Skin epidermis (tissue), 12 donors: ENCODE measurements around the gene HECW1.
"Not testable (repeated sequence)": the region's sequence is repeated elsewhere in the genome, so short reads cannot be mapped to it uniquely, and the experiment has no call there.

Experiments used
- H3K27ac ChIP-seq, 21 experiments: fragments of 200-600 bp; sonication (generic) in 11 of 21; one replicate each; pipeline ENCODE4 v1.5.0; 2020; ENCODE audit warnings: mild to moderate bottlenecking in 3 of 21, inconsistent platforms in 2 of 21, moderate library complexity in 2 of 21
- H3K4me3 ChIP-seq, 7 experiments: fragments of 200-600 bp; sonication (generic) in 2 of 7; one replicate each; pipeline ENCODE4 v1.5.0; 2020; ENCODE audit warnings: inconsistent platforms in 2 of 7, mild to moderate bottlenecking in 2 of 7, moderate library complexity in 1 of 7

The HECW1 gene

DNA sequence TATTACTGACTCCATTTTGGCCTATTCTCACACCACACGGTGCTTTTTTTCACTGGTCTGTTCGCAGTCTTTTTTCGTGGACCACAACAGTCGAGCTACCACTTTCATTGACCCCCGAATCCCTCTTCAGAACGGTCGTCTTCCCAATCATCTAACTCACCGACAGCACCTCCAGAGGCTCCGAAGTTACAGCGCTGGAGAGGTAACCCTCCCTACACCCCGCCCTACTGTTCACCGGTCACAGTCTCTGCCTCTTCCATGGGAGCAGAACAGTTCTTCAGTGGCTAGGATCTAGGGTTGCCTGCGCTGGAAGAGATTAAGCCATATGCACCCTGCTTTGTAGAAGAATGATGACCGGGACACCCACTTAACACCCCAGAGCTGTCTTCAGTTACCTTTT lies 367.1 kb downstream of the HECW1 start:
- H3K4me3 ChIP-seq = no peak overlapping the region
- no peak overlapping the region for H3K27ac ChIP-seq

DNA sequence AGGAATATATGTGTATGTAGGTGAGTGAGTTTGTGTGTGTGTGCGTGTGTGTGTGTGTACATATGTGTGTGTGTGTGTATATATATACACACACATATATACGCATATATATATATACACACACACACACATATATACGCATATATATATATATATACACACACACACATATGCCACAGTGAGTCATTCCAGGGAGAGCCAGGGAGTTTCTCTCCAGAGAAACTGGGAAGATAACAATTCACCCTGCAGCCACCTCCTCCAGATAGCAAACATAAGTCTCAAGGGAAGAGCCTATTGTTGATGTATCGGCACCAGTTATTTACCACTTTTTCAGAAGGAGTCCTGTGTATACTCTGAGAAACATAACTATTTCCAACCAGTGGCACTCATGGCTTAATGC lies 368.1 kb downstream of the HECW1 start:
- Histone ChIP-seq H3K4me3 (no peak overlapping the region), H3K27ac (no peak overlapping the region)

GRCh38 chr7:43481902-43482678 lies 369.6 kb downstream of the HECW1 start:
- H3K27ac ChIP-seq = no peak overlapping the region
- no peak overlapping the region for H3K4me3 ChIP-seq

DNA sequence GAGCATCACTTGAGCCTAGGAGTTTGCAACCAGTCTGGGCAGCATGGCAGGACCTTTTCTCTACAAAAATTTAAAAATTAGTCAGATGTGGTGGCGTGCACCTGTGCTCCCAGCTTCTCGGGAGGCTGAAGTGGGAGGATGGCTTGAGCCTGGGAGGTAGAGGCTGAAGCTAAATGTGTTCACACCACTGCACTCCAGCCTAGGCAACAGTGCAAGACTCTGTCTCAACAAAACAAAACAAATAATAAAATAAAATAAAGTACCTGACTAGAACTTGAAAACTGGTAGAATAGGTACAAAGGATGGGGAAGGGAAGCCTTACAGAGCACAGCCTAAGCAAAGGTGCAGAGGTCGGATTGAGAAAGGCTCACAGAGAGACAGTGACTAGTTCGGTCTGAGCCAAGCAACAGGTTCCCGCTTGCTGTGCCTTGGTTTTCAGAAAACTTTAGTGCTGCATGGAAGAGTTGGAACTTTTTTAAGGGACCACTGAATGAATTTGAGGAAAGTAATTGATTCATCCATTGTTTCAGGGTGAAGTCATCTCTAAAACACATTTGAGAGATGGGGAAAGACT lies 370.3 kb downstream of the HECW1 start:
- Histone ChIP-seq H3K27ac (no peak overlapping the region), H3K4me3 (no peak overlapping the region)

DNA sequence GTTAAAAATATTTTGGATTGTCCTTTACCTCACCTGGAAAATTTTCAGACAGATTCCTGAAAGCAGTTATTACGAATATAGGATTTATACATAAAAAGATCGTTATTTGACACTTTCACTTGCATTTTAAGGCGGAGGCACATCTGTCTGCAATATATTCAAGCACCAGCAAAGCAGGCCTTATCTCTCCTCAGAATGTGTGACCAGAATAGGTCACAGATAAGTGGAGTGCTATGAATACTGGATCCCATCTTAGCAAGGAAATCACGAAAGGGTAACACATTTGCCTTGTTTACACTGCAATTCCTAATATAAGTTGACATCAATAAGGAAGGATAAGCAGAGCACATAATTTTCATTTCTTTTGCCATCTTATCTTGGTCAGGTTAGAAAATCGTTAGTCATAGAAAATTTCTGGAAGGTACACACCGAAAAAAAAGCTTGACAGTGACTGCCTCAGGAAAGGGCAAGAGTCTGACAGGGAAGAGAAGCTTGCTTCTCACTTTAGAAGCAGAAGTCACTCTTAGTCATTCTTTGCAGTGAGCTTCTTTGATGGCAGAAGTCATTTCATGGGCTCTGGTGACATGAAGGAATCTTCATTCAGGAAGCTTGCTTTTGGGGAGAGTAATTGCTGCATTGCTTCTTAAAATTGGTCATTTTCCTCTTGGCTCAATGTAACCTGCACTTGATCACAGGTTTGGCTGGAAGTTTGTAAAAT lies 372.4 kb downstream of the HECW1 start:
- H3K27ac ChIP-seq = no peak overlapping the region
- H3K4me3 ChIP-seq = no peak overlapping the region

- Histone ChIP-seq H3K27ac (no peak overlapping the region), H3K4me3 (no peak overlapping the region)
Observed at GRCh38 chr7:43485580-43485979, 373.1 kb downstream of the HECW1 start.

DNA sequence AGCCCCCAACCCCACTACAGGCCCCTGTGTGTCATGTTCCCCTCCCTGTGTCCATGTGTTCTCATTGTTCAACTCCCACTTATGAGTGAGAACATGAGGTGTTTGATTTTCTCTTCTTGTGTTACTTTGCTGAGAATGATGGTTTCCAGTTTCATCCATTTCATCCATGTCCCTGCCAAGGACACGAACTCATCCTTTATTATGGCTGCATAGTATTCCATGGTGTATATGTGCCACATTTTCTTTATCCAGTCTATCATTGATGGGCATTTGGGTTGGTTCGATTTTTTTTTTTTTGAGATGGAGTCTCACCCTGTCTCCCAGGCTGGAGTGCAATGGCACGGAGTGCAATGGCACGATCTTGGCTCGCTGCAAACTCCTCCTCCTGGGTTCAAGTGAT lies 373.6 kb downstream of the HECW1 start:
- H3K27ac ChIP-seq, H3K4me3 ChIP-seq: not testable (repeated sequence)

DNA sequence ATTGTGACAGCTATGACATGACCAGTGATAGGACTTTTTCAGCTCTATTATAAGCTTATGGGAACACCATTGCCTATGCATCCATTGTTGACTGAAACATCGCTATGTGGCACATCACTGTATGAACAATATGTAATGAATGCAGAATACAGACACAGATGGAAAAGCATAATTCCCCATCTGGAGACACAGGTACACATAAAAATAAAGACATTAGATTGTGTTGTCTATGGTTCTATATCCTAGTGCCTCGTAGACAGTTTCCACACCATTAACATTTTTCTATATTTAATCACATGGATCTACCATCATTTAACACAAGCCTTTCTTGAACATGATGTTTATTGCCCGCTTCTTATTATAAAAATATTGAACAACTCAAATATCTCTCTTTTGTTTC lies 374.2 kb downstream of the HECW1 start:
- Histone ChIP-seq H3K4me3 (no peak overlapping the region), H3K27ac (no peak overlapping the region)

DNA sequence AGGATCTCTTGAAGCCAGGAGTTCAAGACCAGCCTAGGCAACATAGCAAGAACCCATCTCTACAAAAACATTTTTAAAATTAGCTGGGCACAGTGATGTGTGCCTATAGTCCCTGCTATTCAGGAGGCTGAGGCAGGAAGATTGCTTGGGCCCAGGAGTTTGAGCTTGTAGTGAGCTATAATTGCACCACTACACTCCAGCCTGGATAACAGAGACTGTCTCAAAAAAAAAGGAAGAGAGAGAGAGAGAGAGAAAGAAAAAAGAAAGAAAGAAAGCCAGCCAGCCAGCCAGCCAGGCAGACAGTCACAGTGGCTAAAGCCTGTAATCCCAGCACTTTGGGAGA lies 375.3 kb downstream of the HECW1 start:
- no peak overlapping the region for H3K4me3 ChIP-seq
- H3K27ac ChIP-seq = no peak overlapping the region

- Histone ChIP-seq H3K27ac (no peak overlapping the region), H3K4me3 (no peak overlapping the region)
Observed at GRCh38 chr7:43489257-43489656, 376.8 kb downstream of the HECW1 start.

DNA sequence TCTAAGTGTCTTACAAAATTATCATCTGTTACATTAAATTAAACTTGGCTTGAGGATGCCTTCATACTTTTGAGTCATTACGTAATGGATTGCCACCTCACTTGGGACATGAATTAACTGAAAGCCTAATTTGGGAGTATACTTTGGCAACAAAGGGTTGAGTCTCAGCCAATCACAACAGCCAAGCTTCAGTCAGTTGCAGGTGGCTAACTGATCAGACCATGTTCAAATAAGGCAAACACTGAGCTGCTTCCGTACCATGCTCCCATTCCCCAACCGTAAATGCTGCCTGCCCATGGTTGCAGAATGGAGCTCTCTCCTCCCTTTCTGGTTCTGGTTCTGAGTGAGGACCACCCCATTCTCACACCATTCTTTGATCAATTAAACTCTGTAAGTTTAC lies 377.6 kb downstream of the HECW1 start:
- H3K4me3 ChIP-seq = no peak overlapping the region
- H3K27ac ChIP-seq = no peak overlapping the region

- Histone ChIP-seq H3K27ac (no peak overlapping the region), H3K4me3 (no peak overlapping the region)
Observed at GRCh38 chr7:43491123-43491522, 378.7 kb downstream of the HECW1 start.

DNA sequence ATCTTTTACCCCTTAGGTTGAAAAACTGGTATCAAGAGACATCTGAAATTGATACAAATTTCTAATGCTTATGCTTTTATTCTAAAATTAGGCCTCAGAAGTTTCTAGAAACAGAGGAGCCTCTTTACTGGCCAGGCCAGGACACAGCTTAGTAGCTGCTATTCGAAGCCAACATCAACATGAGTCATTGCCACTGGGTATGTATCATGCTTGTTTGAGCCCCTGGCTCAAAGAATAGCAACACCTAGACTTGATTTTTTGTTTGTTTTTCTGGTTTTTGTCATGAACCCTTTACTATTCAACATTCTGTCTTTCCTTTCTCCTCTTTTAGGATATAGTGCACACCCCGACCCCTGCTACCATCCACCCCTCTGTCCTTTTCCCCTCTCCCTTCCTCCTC lies 379.5 kb downstream of the HECW1 start:
- no peak overlapping the region for H3K4me3 ChIP-seq
- H3K27ac ChIP-seq = no peak overlapping the region

DNA sequence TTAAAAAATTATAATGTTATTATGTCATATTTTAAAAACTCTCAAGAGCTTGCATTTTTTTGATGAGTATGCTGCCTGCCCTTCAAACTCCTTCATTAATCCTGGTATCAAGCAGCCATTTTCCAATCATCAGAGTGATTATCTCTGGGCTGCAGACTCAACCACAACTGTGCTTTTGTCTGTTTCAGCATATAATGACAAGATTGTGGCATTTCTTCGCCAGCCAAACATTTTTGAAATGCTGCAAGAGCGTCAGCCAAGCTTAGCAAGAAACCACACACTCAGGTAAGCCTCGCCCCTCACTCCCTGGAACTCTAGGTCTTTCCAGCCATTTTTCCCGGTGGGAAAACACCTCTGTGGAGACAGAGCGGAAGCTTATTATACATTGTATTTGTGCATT lies 380.4 kb downstream of the HECW1 start:
- H3K4me3 ChIP-seq = no peak overlapping the region

GRCh38 chr7:43495572-43495971 lies 383.1 kb downstream of the HECW1 start:
- Histone ChIP-seq H3K4me3 (no peak overlapping the region), H3K27ac (no peak overlapping the region)

More for the DNA sequence above, 380.4 kb downstream of the HECW1 start:
- H3K27ac ChIP-seq = no peak overlapping the region

DNA sequence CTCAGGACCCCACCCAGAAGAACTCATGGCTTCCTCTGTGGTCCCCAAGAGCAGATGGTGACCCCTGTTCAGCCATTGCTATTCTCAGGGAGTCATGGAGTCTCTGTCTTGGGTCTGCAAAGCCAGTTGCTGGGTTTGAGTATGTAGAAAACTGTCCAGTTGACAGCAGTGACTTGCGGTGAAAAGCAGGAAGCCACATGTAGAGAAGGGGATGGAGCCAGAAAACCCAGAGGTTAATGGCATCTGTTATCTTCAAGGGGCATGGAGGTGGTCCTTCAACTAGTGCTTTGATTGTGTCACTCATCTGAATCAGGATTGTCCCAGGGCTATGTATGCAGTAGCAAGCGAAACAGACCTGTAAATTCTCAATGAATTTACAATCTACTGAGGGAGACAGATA lies 384.1 kb downstream of the HECW1 start:
- no peak overlapping the region for H3K27ac ChIP-seq
- H3K4me3 ChIP-seq = no peak overlapping the region

DNA sequence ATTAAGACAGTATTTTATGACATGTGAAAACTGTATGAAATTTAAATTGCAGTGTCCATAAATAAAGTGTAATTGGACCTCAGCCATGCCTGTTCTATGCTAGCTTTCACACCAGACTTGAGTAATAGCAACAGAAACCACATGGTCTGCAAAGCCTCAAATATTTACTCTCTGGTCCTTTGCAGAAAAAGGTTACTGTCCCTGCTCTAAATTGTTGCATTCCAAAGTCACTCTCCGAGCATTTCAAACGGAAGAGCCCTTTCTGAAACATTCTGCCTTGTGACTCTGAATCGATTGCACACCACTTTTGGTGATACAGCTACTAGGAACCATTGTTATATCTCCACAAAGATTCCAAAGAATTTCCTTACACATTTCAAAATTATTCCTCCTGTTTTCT lies 389.4 kb downstream of the HECW1 start:
- Histone ChIP-seq H3K27ac (no peak overlapping the region), H3K4me3 (no peak overlapping the region)

- Histone ChIP-seq H3K27ac (no peak overlapping the region), H3K4me3 (no peak overlapping the region)
Observed at GRCh38 chr7:43502941-43503340, 390.5 kb downstream of the HECW1 start.

DNA sequence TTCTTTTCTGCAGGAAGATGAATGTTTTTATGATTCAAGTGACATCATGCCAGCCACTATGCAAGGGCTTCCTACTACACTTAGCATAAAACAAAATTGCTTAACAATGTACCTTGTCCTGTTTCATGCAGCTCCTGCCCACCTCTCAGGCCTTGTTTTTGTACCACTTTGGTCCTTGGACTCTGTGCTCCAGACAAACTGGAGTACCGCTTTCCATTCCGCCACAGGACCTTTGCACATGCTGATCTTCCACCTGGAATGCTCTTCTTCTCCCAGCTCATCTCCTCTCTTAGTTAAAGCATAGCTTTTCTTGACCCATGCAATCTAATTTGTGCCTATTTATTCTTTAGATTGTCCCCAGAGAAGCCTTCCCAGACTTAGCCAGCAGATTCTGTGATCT lies 393.0 kb downstream of the HECW1 start:
- H3K27ac ChIP-seq = no peak overlapping the region
- H3K4me3 ChIP-seq = no peak overlapping the region

- Histone ChIP-seq H3K27ac (no peak overlapping the region), H3K4me3 (no peak overlapping the region)
Observed at GRCh38 chr7:43506460-43506859, 394.0 kb downstream of the HECW1 start.

GRCh38 chr7:43508461-43508860 lies 396.0 kb downstream of the HECW1 start:
- H3K4me3 ChIP-seq = no peak overlapping the region
- H3K27ac ChIP-seq = no peak overlapping the region
